Esophagus muscularis mucosa (tissue), 3 donors: ENCODE measurements around the gene TMEM108.

Source experiments
- CTCF ChIP-seq, 3 experiments: fragments of 200-600 bp in 2 of 3; fragments of 450-650 bp in 1 of 3; sonication (generic) in 2 of 3; IDR thresholded peaks; one replicate each; pipeline ENCODE4 v1.5.1; 2017 to 2019; ENCODE audit warnings: antibody characterized with exemption in 3 of 3, mild to moderate bottlenecking in 2 of 3, moderate library complexity in 1 of 3
- POLR2A ChIP-seq: fragments of 450-650 bp; IDR thresholded peaks from one replicate; pipeline ENCODE4 v1.6.1; 2017; ENCODE audit warnings: antibody characterized with exemption, moderate library complexity, mild to moderate bottlenecking, low read depth

GRCh38 chr3:133136114-133137041, 98.2 kb downstream of the TMEM108 start:
- TF ChIP-seq CTCF (IDR thresholded peaks at IDR 0.05) = no peak
- no peak for TF ChIP-seq POLR2A
